T-helper 17 cell (primary cell): ENCODE results near the gene COQ3. TPM values are rescaled to one million over a fixed set of nuclear protein-coding genes. Genes with fewer than 3 reads are reported as not detected.

Experiments used
- ATAC-seq: fragments of 150-1000 bp; cut with Tn5 transposase; 2 replicates; pipeline ENCODE4 v1.10.0; 2021; ENCODE audit warnings: mild to moderate bottlenecking, moderate library complexity
- DNase-seq, 3 donors: peaks; one replicate each; pipeline versions ENCODE4 v3.0.0 to v3.0.0-alpha.2; 2020 to 2021
- H3K9me3 ChIP-seq: one replicate; pipeline ENCODE4 v1.7.0; 2013; ENCODE audit warnings: low read length, mild to moderate bottlenecking; ENCODE audit not compliant: control insufficient read depth, poor library complexity, severe bottlenecking
- H3K27ac Mint-ChIP-seq: one replicate; pipeline ENCODE4 v1.8.0; 2022; ENCODE audit warnings: mild to moderate bottlenecking, moderate library complexity, mixed read lengths
- H3K27me3 Mint-ChIP-seq: one replicate; pipeline ENCODE4 v1.8.0; 2022; ENCODE audit warnings: mixed read lengths
- H3K36me3 Mint-ChIP-seq: one replicate; pipeline ENCODE4 v1.8.0; 2022; ENCODE audit warnings: low read depth, mixed read lengths
- H3K4me1 Mint-ChIP-seq: one replicate; pipeline ENCODE4 v1.8.0; 2022; ENCODE audit warnings: mild to moderate bottlenecking, mixed read lengths
- H3K4me3 Mint-ChIP-seq: one replicate; pipeline ENCODE4 v1.8.0; 2022; ENCODE audit warnings: mild to moderate bottlenecking, moderate library complexity, mixed read lengths
- total RNA-seq, 4 donors: library from RNA in 2 of 4; stranded (reverse) in 2 of 4; gene quantifications; one replicate each; pipeline ENCODE4 v1.2.3 and lab custom pipeline; 2022 to 2026

Gene COQ3
- 1 to 10 TPM; 1.0 to 1.7 TPM for total RNA-seq
- 3.0 to 7.4 reads per million in 2 donors for total RNA-seq (lab: John Stamatoyannopoulos, UW)

- Mint-ChIP-seq H3K27ac (peak within 1 kb of the TSS; percentile 89), H3K4me1 (peaks cover 12% of the 10 kb centered on the region), H3K27me3 (no peaks in the 10 kb centered on the region), H3K36me3 (no peaks in the 10 kb centered on the region), H3K4me3 (peak within 1 kb of the TSS; percentile 91)
- DNase-seq (peak; percentile 49 to 53 (median 51)), ATAC-seq (peak; percentile 69)
- H3K9me3 ChIP-seq: no peaks in the 10 kb centered on the region
These were observed at the start of gene COQ3 for GRCh38 chr6:99393698-99394531. Gene COQ3 (minus strand): TSS chr6:99394195. CDS start chr6:99394179, 16 bp downstream.

- H3K9me3 ChIP-seq: no peaks in the 10 kb centered on the region
- no peaks in the 10 kb centered on the region for H3K36me3 Mint-ChIP-seq
- H3K27ac Mint-ChIP-seq: no peak overlapping the region
- no peaks in the 10 kb centered on the region for H3K27me3 Mint-ChIP-seq
- H3K4me1 Mint-ChIP-seq: peaks cover 2% of the 10 kb centered on the region
- no peak overlapping the region for H3K4me3 Mint-ChIP-seq
- DNase-seq (no peak), ATAC-seq (peak; percentile 83)
These were observed 40.9 kb upstream of the COQ3 start for GRCh38 chr6:99434702-99435530.

GRCh38 chr6:99432877-99433276 lies 38.9 kb upstream of the COQ3 start:
- Mint-ChIP-seq H3K27me3 (no peaks in the 10 kb centered on the region), H3K4me1 (peaks cover 3% of the 10 kb centered on the region), H3K4me3 (no peak overlapping the region), H3K36me3 (no peaks in the 10 kb centered on the region), H3K27ac (no peak overlapping the region)
- no peaks in the 10 kb centered on the region for H3K9me3 ChIP-seq
- ATAC-seq (no peak), DNase-seq (no peak)

GRCh38 chr6:99431901-99432300 lies 37.9 kb upstream of the COQ3 start:
- Mint-ChIP-seq H3K4me3 (no peak overlapping the region), H3K27me3 (no peaks in the 10 kb centered on the region), H3K4me1 (peaks cover 3% of the 10 kb centered on the region), H3K27ac (no peak overlapping the region), H3K36me3 (no peaks in the 10 kb centered on the region)
- DNase-seq (no peak), ATAC-seq (no peak)
- H3K9me3 ChIP-seq: no peaks in the 10 kb centered on the region

GRCh38 chr6:99427988-99428387 lies 34.0 kb upstream of the COQ3 start:
- DNase-seq: no peak
- no peak overlapping the region for H3K4me3 Mint-ChIP-seq
- no peak overlapping the region for H3K27ac Mint-ChIP-seq

GRCh38 chr6:99426451-99426757 lies 32.4 kb upstream of the COQ3 start:
- H3K9me3 ChIP-seq: no peaks in the 10 kb centered on the region
- Mint-ChIP-seq H3K27ac (peak overlapping the region; percentile 98), H3K4me3 (peak overlapping the region; percentile 99), H3K4me1 (peaks cover 37% of the 10 kb centered on the region), H3K36me3 (peaks cover 4% of the 10 kb centered on the region), H3K27me3 (no peaks in the 10 kb centered on the region)
- ATAC-seq: no peak
- DNase-seq: no peak

More at GRCh38 chr6:99427988-99428387, 34.0 kb upstream of the COQ3 start:
- Mint-ChIP-seq H3K4me1 (peaks cover 27% of the 10 kb centered on the region), H3K36me3 (peaks cover 3% of the 10 kb centered on the region), H3K27me3 (no peaks in the 10 kb centered on the region)
- no peak for ATAC-seq
- H3K9me3 ChIP-seq: no peaks in the 10 kb centered on the region

- Mint-ChIP-seq H3K27me3 (no peaks in the 10 kb centered on the region), H3K36me3 (peaks cover 5% of the 10 kb centered on the region), H3K4me3 (peak overlapping the region; percentile 99), H3K27ac (peak overlapping the region; percentile 98), H3K4me1 (peaks cover 42% of the 10 kb centered on the region)
- DNase-seq (peak; percentile 14 to 33 (median 29)), ATAC-seq (peak; percentile 48)
- no peaks in the 10 kb centered on the region for H3K9me3 ChIP-seq
These were observed 31.9 kb upstream of the COQ3 start for GRCh38 chr6:99425647-99426450.

GRCh38 chr6:99424761-99425646 lies 31.0 kb upstream of the COQ3 start, which contains the start of gene PNISR:
Gene PNISR (minus strand): TSS chr6:99425308. CDS start chr6:99414659, 10,649 bp downstream.
- DNase-seq (peak; percentile 75 to 84 (median 83)), ATAC-seq (peak; percentile 83)
- H3K36me3 Mint-ChIP-seq: peaks cover 5% of the 10 kb centered on the region
- H3K27ac Mint-ChIP-seq: peak within 1 kb of the TSS; percentile 98
- no peaks in the 10 kb centered on the region for H3K9me3 ChIP-seq
- H3K4me1 Mint-ChIP-seq: peaks cover 45% of the 10 kb centered on the region
- H3K27me3 Mint-ChIP-seq: no peaks in the 10 kb centered on the region
- H3K4me3 Mint-ChIP-seq: peak within 1 kb of the TSS; percentile 99

GRCh38 chr6:99424022-99424421 lies 30.0 kb upstream of the COQ3 start:
- no peak for DNase-seq
- H3K9me3 ChIP-seq: no peaks in the 10 kb centered on the region
- peaks cover 47% of the 10 kb centered on the region for H3K4me1 Mint-ChIP-seq
- H3K27ac Mint-ChIP-seq: peak overlapping the region; percentile 98
- no peak for ATAC-seq
- peak overlapping the region; percentile 99 for H3K4me3 Mint-ChIP-seq
- H3K27me3 Mint-ChIP-seq: no peaks in the 10 kb centered on the region
- peaks cover 5% of the 10 kb centered on the region for H3K36me3 Mint-ChIP-seq

- peak overlapping the region; percentile 98 for H3K27ac Mint-ChIP-seq
- no peak for DNase-seq
- no peaks in the 10 kb centered on the region for H3K9me3 ChIP-seq
- H3K4me1 Mint-ChIP-seq: peaks cover 49% of the 10 kb centered on the region
- peaks cover 5% of the 10 kb centered on the region for H3K36me3 Mint-ChIP-seq
- H3K4me3 Mint-ChIP-seq: peak overlapping the region; percentile 99
- H3K27me3 Mint-ChIP-seq: no peaks in the 10 kb centered on the region
- no peak for ATAC-seq
These were observed 28.9 kb upstream of the COQ3 start for GRCh38 chr6:99422912-99423311.

- no peaks in the 10 kb centered on the region for H3K9me3 ChIP-seq
- ATAC-seq: peak; percentile 30
- H3K27me3 Mint-ChIP-seq: no peaks in the 10 kb centered on the region
- peaks cover 2% of the 10 kb centered on the region for H3K36me3 Mint-ChIP-seq
- H3K4me3 Mint-ChIP-seq: peak overlapping the region; percentile 66
- no peak for DNase-seq
- H3K27ac Mint-ChIP-seq: peak overlapping the region; percentile 4
- H3K4me1 Mint-ChIP-seq: peaks cover 32% of the 10 kb centered on the region
These were observed 23.1 kb upstream of the COQ3 start for GRCh38 chr6:99416892-99417767.
